Colonic mucosa (tissue), 4 donors: Measurements from ENCODE around the gene MSANTD2. TPM values are rescaled to one million over a fixed set of nuclear protein-coding genes. Genes with fewer than 3 reads are reported as not detected.

ENCODE experiments used
- DNase-seq: peaks from one replicate; pipeline ENCODE4 v3.0.0-alpha.2; 2020
- H3K27ac ChIP-seq: fragments of 200-600 bp; one replicate; pipeline ENCODE4 v1.8.0; 2021
- H3K27me3 ChIP-seq: fragments of 200-600 bp; one replicate; pipeline ENCODE4 v1.8.0; 2021
- H3K36me3 ChIP-seq: fragments of 200-600 bp; one replicate; pipeline ENCODE4 v1.8.0; 2021
- H3K4me1 ChIP-seq: fragments of 200-600 bp; one replicate; pipeline ENCODE4 v1.8.0; 2021; ENCODE audit warnings: mild to moderate bottlenecking
- H3K4me3 ChIP-seq: fragments of 200-600 bp; one replicate; pipeline ENCODE4 v1.8.0; 2021
- H3K9ac ChIP-seq, 2 donors: one replicate each; pipeline ENCODE4 v1.7.0; 2013; ENCODE audit warnings: control low read depth in 2 of 2, low read depth in 2 of 2, low read length in 2 of 2
- H3K9me3 ChIP-seq: fragments of 200-600 bp; one replicate; pipeline ENCODE4 v1.8.0; 2021
- CTCF ChIP-seq: fragments of 200-600 bp; IDR thresholded peaks from one replicate; pipeline ENCODE4 v1.8.0; 2022; ENCODE audit warnings: antibody characterized with exemption, mild to moderate bottlenecking
- intact Hi-C: fragments of 100-400 bp; cut with DNase I; formaldehyde crosslinking; loops from one replicate; pipeline ENCODE4 v1.14.1; 2022
- total RNA-seq, 2 donors: library from RNA; stranded (reverse); fragmentation: NEBNext Ultra II Directional in 1 of 2; extraction: Animal tissue kit (Norgen Biotek cat#: 25700) in 1 of 2; gene quantifications; one replicate each; pipeline ENCODE4 v1.2.1, GENCODE V29; 2021
- donor health status: healthy.
- donor health status: DM: no; HTN: no; CAD: no.
- donor health status: DM: no; HTN: no; CAD: no.

MSANTD2 gene
- total RNA-seq, 2 donors from 2014 or later: 7.0 to 12.7 TPM

GRCh38 chr11:124743050-124743449, 57.2 kb downstream of the MSANTD2 start:
- no peak overlapping the region for H3K4me3 ChIP-seq
- intact Hi-C loops: no loop called here
- no peak overlapping the region for H3K9ac ChIP-seq
- H3K27ac ChIP-seq: no peak overlapping the region
- no peak for TF ChIP-seq CTCF
- H3K4me1 ChIP-seq: peaks cover 12% of the 10 kb centered on the region
- no peaks in the 10 kb centered on the region for H3K9me3 ChIP-seq
- H3K27me3 ChIP-seq: peaks cover 4% of the 10 kb centered on the region
- DNase-seq: no peak
- no peaks in the 10 kb centered on the region for H3K36me3 ChIP-seq

GRCh38 chr11:124742555-124742954, 57.7 kb downstream of the MSANTD2 start:
- H3K4me3 ChIP-seq: no peak overlapping the region
- H3K9ac ChIP-seq: no peak overlapping the region
- no peaks in the 10 kb centered on the region for H3K36me3 ChIP-seq
- H3K9me3 ChIP-seq: no peaks in the 10 kb centered on the region
- TF ChIP-seq CTCF: no peak
- H3K27ac ChIP-seq: no peak overlapping the region
- DNase-seq: no peak
- peaks cover 12% of the 10 kb centered on the region for H3K4me1 ChIP-seq
- intact Hi-C loops: no loop called here
- H3K27me3 ChIP-seq: peaks cover 4% of the 10 kb centered on the region

GRCh38 chr11:124740277-124740882, 59.8 kb downstream of the MSANTD2 start:
- H3K4me3 ChIP-seq: peak overlapping the region; percentile 45

GRCh38 chr11:124739479-124740276, 60.5 kb downstream of the MSANTD2 start, which contains the start of gene NRGN:
Gene NRGN (plus strand): TSS chr11:124739942. CDS start chr11:124740085, 143 bp downstream.
- peak; percentile 94 for DNase-seq
- peaks cover 12% of the 10 kb centered on the region for H3K4me1 ChIP-seq
- intact Hi-C loops: no loop called here
- no peak for TF ChIP-seq CTCF
- H3K9ac ChIP-seq: peak within 1 kb of the TSS; percentile 24 to 46
- H3K27me3 ChIP-seq: no peaks in the 10 kb centered on the region
- H3K9me3 ChIP-seq: no peaks in the 10 kb centered on the region
- H3K36me3 ChIP-seq: no peaks in the 10 kb centered on the region
- no peak within 1 kb of the TSS for H3K27ac ChIP-seq
- peak within 1 kb of the TSS; percentile 45 for H3K4me3 ChIP-seq

More at GRCh38 chr11:124740277-124740882, 59.8 kb downstream of the MSANTD2 start:
- H3K4me1 ChIP-seq: peaks cover 12% of the 10 kb centered on the region
- intact Hi-C loops: no loop called here
- DNase-seq: no peak
- peak; percentile 34 for TF ChIP-seq CTCF
- peak overlapping the region; percentile 6 to 46 for H3K9ac ChIP-seq
- H3K27me3 ChIP-seq: peaks cover under 1% of the 10 kb centered on the region
- no peaks in the 10 kb centered on the region for H3K9me3 ChIP-seq
- no peaks in the 10 kb centered on the region for H3K36me3 ChIP-seq
- no peak overlapping the region for H3K27ac ChIP-seq

- H3K27me3 ChIP-seq: no peaks in the 10 kb centered on the region
- TF ChIP-seq CTCF: no peak
- DNase-seq: no peak
- no peak overlapping the region for H3K27ac ChIP-seq
- H3K36me3 ChIP-seq: no peaks in the 10 kb centered on the region
- intact Hi-C loops: no loop called here
- peak overlapping the region in 1 of 2 donors; percentile 23 for H3K9ac ChIP-seq
- H3K4me1 ChIP-seq: peaks cover 12% of the 10 kb centered on the region
- H3K4me3 ChIP-seq: no peak overlapping the region
- H3K9me3 ChIP-seq: no peaks in the 10 kb centered on the region
Measured at GRCh38 chr11:124738713-124739478, 61.3 kb downstream of the MSANTD2 start.
